PC-3 (cell line): Measurements from ENCODE around the gene MOB4. TPM values are rescaled to one million over a fixed set of nuclear protein-coding genes. Genes with fewer than 3 reads are reported as not detected.
"Not testable (repeated sequence)": the region's sequence is repeated elsewhere in the genome, so short reads cannot be mapped to it uniquely, and the experiment has no call there.

Source experiments
- ATAC-seq: fragments of 200-7000 bp; cut with Tn5 transposase; 2 replicates; pipeline ENCODE4 v1.9.1; 2020; ENCODE audit warnings: mild to moderate bottlenecking, moderate library complexity
- BruUV-seq: library from RNA; stranded (reverse); fragments of 400-500 nt; replicated peaks from 2 replicates; lab custom pipeline; 2021; lab: Mats Ljungman, UMichigan
- CTCF ChIA-PET: fragments of 300-600 bp; sonication (Branson Sonifier 250); formaldehyde crosslinking; loops from one replicate; lab custom pipeline; 2022; ENCODE audit warnings: antibody characterized with exemption; lab: Charles Lee
- POLR2A ChIA-PET: fragments of 300-600 bp; sonication (Branson Sonifier 250); formaldehyde crosslinking; loops from one replicate; lab custom pipeline; 2022; ENCODE audit warnings: antibody characterized with exemption; ENCODE audit not compliant: unreplicated experiment; lab: Charles Lee
- DNase-seq: peaks from one replicate; pipeline ENCODE4 v3.0.0-alpha.2; 2015
- H2AFZ ChIP-seq: fragments of 300-600 bp; sonication (generic); 2 replicates; pipeline ENCODE4 v1.6.0; 2016; ENCODE audit warnings: antibody characterized with exemption, low read length
- H3F3A ChIP-seq: fragments of 300-600 bp; sonication (generic); one replicate; pipeline ENCODE4 v1.6.0; 2017; ENCODE audit warnings: antibody characterized with exemption, low read length, control low read depth, mild to moderate bottlenecking; ENCODE audit not compliant: unreplicated experiment
- H3K27ac ChIP-seq: fragments of 300-600 bp; sonication (generic); 2 replicates; pipeline ENCODE4 v1.5.1; 2016; ENCODE audit warnings: mild to moderate bottlenecking, low read length
- H3K27me3 ChIP-seq: fragments of 300-600 bp; sonication (generic); 2 replicates; pipeline ENCODE4 v1.6.1; 2016; ENCODE audit warnings: low read length, mixed read lengths
- H3K36me3 ChIP-seq: fragments of 300-600 bp; sonication (generic); 2 replicates; pipeline ENCODE4 v1.6.1; 2016; ENCODE audit warnings: low read depth, mixed run types, low read length, mixed read lengths
- H3K4me1 ChIP-seq: fragments of 300-600 bp; sonication (generic); 2 replicates; pipeline ENCODE4 v1.5.1; 2016; ENCODE audit warnings: low read length; ENCODE audit not compliant: insufficient read depth
- H3K4me2 ChIP-seq: fragments of 300-600 bp; sonication (generic); 2 replicates; pipeline ENCODE4 v1.6.0; 2016; ENCODE audit warnings: low read length
- H3K4me3 ChIP-seq: fragments of 300-600 bp; sonication (generic); 2 replicates; pipeline ENCODE4 v1.5.1; 2016; ENCODE audit warnings: mild to moderate bottlenecking, low read length, mixed read lengths
- H3K79me2 ChIP-seq: fragments of 300-600 bp; sonication (generic); 2 replicates; pipeline ENCODE4 v1.6.1; 2017; ENCODE audit warnings: low read length, mixed read lengths
- H3K9ac ChIP-seq: fragments of 300-600 bp; sonication (generic); 2 replicates; pipeline ENCODE4 v1.6.0; 2016; ENCODE audit warnings: mild to moderate bottlenecking, low read length
- H3K9me2 ChIP-seq: fragments of 300-600 bp; sonication (generic); replicated peaks from 2 replicates; pipeline ENCODE4 v1.6.1; 2016; ENCODE audit warnings: mixed run types, low read length, mixed read lengths
- H3K9me3 ChIP-seq: fragments of 300-600 bp; sonication (generic); 2 replicates; pipeline ENCODE4 v1.6.1; 2016; ENCODE audit warnings: low read length, mixed read lengths
- H4K20me1 ChIP-seq: fragments of 300-600 bp; sonication (generic); 2 replicates; pipeline ENCODE4 v1.6.1; 2016; ENCODE audit warnings: low read length, mixed read lengths
- EZH2 ChIP-seq: fragments of 300-600 bp; sonication (generic); IDR thresholded peaks from one replicate; pipeline ENCODE4 v1.6.1; 2017; ENCODE audit warnings: antibody characterized with exemption, mild to moderate bottlenecking, low read length; ENCODE audit not compliant: unreplicated experiment
- EZH2phosphoT487 ChIP-seq: fragments of 300-600 bp; sonication (generic); IDR thresholded peaks from 2 replicates; pipeline ENCODE4 v1.6.1; 2018; ENCODE audit warnings: mild to moderate bottlenecking, antibody characterized with exemption, low read length, borderline replicate concordance
- intact Hi-C: fragments of 100-400 bp; cut with micrococcal nuclease; formaldehyde crosslinking; loops from 2 replicates; pipeline ENCODE4 v1.9.0; 2023
- total RNA-seq: library from RNA; depleted of rRNA; stranded (reverse); fragments of >200 nt; gene quantifications from 2 replicates; pipeline ENCODE4 v1.2.3, GENCODE V29; 2014
- TF ChIP-seq, protein P1 (sequence below): fragments of 300-600 bp; sonication (generic); conservative IDR thresholded peaks from 2 replicates; pipeline ENCODE4 v1.5.1; 2017; ENCODE audit warnings: antibody characterized with exemption, low read depth, mild to moderate bottlenecking, low read length

The MOB4 gene
- total RNA-seq, 1 experiment from 2014 or later = 24.9 TPM

- no peaks in the 10 kb centered on the region for H3K9me2 ChIP-seq
- BruUV-seq = no TSS peak
- CTCF ChIA-PET = no interaction called here
- H3K4me2 ChIP-seq = no peak overlapping the region
- H3F3A ChIP-seq = no peaks in the 10 kb centered on the region
- intact Hi-C loops = no loop called here
- POLR2A ChIA-PET = no interaction called here
- H3K4me3 ChIP-seq = no peak overlapping the region
- H3K4me1 ChIP-seq = no peaks in the 10 kb centered on the region
- no peak overlapping the region for H3K9ac ChIP-seq
- H2AFZ ChIP-seq = no peak overlapping the region
- H3K27ac ChIP-seq = no peak overlapping the region
- H4K20me1 ChIP-seq = no peaks in the 10 kb centered on the region
- H3K79me2 ChIP-seq = no peaks in the 10 kb centered on the region
- H3K9me3 ChIP-seq = no peaks in the 10 kb centered on the region
- DNase-seq (no peak), ATAC-seq (no peak)
- no peaks in the 10 kb centered on the region for H3K27me3 ChIP-seq
- H3K36me3 ChIP-seq = peaks cover 20% of the 10 kb centered on the region
- TF ChIP-seq EZH2phosphoT487 (no peak), EZH2 (no peak)
- TF ChIP-seq, protein P1, sequence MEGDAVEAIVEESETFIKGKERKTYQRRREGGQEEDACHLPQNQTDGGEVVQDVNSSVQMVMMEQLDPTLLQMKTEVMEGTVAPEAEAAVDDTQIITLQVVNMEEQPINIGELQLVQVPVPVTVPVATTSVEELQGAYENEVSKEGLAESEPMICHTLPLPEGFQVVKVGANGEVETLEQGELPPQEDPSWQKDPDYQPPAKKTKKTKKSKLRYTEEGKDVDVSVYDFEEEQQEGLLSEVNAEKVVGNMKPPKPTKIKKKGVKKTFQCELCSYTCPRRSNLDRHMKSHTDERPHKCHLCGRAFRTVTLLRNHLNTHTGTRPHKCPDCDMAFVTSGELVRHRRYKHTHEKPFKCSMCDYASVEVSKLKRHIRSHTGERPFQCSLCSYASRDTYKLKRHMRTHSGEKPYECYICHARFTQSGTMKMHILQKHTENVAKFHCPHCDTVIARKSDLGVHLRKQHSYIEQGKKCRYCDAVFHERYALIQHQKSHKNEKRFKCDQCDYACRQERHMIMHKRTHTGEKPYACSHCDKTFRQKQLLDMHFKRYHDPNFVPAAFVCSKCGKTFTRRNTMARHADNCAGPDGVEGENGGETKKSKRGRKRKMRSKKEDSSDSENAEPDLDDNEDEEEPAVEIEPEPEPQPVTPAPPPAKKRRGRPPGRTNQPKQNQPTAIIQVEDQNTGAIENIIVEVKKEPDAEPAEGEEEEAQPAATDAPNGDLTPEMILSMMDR = no peak
Observed at GRCh38 chr2:197477797-197478196, 38.1 kb upstream of the MOB4 start.

GRCh38 chr2:197480165-197481036 lies 35.5 kb upstream of the MOB4 start:
- H3K79me2 ChIP-seq = no peaks in the 10 kb centered on the region
- no TSS peak for BruUV-seq
- H3K4me1 ChIP-seq = no peaks in the 10 kb centered on the region
- peaks cover 10% of the 10 kb centered on the region; the same call in 1 of the 2 replicates for H3K9me3 ChIP-seq
- TF ChIP-seq EZH2phosphoT487 = no peak
- TF ChIP-seq, protein P1 = no peak
- TF ChIP-seq EZH2 = no peak
- peaks cover 16% of the 10 kb centered on the region for H3K36me3 ChIP-seq
- no peaks in the 10 kb centered on the region for H4K20me1 ChIP-seq
- no peaks in the 10 kb centered on the region for H3K9me2 ChIP-seq
- no peak overlapping the region for H3K27ac ChIP-seq
- H3K9ac ChIP-seq = no peak overlapping the region
- intact Hi-C loops = no loop called here
- ChIA-PET CTCF (no interaction called here), POLR2A (no interaction called here)
- H2AFZ ChIP-seq = no peak overlapping the region
- DNase-seq (no peak), ATAC-seq (no peak)
- no peak overlapping the region for H3K4me3 ChIP-seq
- H3K4me2 ChIP-seq = no peak overlapping the region
- no peaks in the 10 kb centered on the region for H3K27me3 ChIP-seq
- peaks cover 5% of the 10 kb centered on the region for H3F3A ChIP-seq

- H3K9me3 ChIP-seq, H3K4me1 ChIP-seq, H3K4me3 ChIP-seq, H3K79me2 ChIP-seq, H2AFZ ChIP-seq, DNase-seq, H4K20me1 ChIP-seq, CTCF ChIA-PET, H3K27ac ChIP-seq, H3K9ac ChIP-seq, H3K27me3 ChIP-seq, intact Hi-C loops, ATAC-seq, H3K4me2 ChIP-seq, H3K9me2 ChIP-seq, BruUV-seq: not testable (repeated sequence)
- POLR2A ChIA-PET = interaction anchor here (0.7 to 1.2 kb wide), 2 partner anchors 16 to 25 kb away, joined by 6 to 29 read pairs; partner anchors contain the start of gene HSPD1
- peaks cover 48% of the 10 kb centered on the region for H3K36me3 ChIP-seq
- H3F3A ChIP-seq = peaks cover 16% of the 10 kb centered on the region
Observed at GRCh38 chr2:197484248-197484647, 31.6 kb upstream of the MOB4 start.
